ENCODE data around the gene TERB2. TPM values are rescaled to one million over a fixed set of nuclear protein-coding genes. Genes with fewer than 3 reads are reported as not detected.
"Not testable (repeated sequence)": the region's sequence is repeated elsewhere in the genome, so short reads cannot be mapped to it uniquely, and the experiment has no call there.

The TERB2 gene
- total and polyA plus RNA-seq, 9 donors: 1.8 TPM; not detected in 8

DNA sequence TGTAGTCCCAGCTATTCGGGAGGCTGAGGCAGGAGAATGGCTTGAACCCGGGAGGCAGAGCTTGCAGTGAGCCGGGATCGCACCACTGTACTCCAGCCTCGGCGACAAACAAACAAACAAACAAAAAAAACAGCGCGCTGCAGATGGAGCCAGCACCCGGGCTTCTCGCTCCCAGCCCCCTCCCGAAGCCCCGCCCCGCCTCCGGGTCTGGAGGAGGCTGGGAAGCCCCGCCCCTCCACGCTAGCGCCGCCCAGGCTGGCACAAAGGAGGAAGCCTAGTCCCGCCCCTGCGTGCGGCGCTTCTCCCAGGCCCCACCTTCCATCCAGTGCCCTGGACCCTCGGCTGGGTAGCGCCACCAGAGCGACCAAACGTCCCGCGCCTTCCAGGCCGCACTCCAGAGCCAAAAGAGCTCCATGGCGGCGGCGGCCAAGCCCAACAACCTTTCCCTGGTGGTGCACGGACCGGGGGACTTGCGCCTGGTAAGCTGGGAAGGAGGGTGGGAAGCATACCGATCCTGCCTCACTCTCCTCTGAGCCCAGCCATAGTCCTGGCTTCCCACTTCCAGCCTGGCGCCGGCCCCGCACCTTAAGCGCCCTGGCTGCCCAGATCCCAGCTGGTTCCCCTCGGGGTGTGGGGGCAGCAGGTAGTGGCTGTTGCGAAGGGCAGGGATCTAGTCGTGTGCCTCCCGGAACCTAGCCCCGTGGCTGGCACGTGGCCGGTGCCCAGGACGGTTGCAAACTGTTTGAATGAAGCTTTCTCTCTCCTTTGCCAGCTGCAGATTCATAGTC is 66.6 kb downstream of the TERB2 start, which contains the start of gene SORD:
Gene SORD, plus strand, starts transcription at position 325 of the 788 bp plus-strand sequence. Its CDS starts 89 bp downstream, at position 414.
- Histone ChIP-seq H3K9me3 (no peaks in the 10 kb centered on the region), H3K27me3 (no peaks in the 10 kb centered on the region), H3K27ac (peak within 1 kb of the TSS in 1 of 2 donors; percentile 51), H3K36me3 (no peaks in the 10 kb centered on the region), H3K4me1 (ENCODE audit: insufficient read depth) (peaks cover 4% of the 10 kb centered on the region), H3K4me3 (peak within 1 kb of the TSS; percentile 84)
- TF ChIP-seq POLR2A (IDR thresholded peaks at IDR 0.05) (no peak), EP300 (IDR thresholded peaks at IDR 0.05) (no peak)
- TF ChIP-seq, protein P1, sequence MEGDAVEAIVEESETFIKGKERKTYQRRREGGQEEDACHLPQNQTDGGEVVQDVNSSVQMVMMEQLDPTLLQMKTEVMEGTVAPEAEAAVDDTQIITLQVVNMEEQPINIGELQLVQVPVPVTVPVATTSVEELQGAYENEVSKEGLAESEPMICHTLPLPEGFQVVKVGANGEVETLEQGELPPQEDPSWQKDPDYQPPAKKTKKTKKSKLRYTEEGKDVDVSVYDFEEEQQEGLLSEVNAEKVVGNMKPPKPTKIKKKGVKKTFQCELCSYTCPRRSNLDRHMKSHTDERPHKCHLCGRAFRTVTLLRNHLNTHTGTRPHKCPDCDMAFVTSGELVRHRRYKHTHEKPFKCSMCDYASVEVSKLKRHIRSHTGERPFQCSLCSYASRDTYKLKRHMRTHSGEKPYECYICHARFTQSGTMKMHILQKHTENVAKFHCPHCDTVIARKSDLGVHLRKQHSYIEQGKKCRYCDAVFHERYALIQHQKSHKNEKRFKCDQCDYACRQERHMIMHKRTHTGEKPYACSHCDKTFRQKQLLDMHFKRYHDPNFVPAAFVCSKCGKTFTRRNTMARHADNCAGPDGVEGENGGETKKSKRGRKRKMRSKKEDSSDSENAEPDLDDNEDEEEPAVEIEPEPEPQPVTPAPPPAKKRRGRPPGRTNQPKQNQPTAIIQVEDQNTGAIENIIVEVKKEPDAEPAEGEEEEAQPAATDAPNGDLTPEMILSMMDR (IDR thresholded peaks at IDR 0.05): no peak
- peak; percentile 87 to 94 (median 92) for DNase-seq
- intact Hi-C loops (cut with DNase I): no loop called here
- WGBS, 3 donors: 1 to 3% (median 2%) methylated on average over 45 to 48 of the region's 48 CpGs

DNA sequence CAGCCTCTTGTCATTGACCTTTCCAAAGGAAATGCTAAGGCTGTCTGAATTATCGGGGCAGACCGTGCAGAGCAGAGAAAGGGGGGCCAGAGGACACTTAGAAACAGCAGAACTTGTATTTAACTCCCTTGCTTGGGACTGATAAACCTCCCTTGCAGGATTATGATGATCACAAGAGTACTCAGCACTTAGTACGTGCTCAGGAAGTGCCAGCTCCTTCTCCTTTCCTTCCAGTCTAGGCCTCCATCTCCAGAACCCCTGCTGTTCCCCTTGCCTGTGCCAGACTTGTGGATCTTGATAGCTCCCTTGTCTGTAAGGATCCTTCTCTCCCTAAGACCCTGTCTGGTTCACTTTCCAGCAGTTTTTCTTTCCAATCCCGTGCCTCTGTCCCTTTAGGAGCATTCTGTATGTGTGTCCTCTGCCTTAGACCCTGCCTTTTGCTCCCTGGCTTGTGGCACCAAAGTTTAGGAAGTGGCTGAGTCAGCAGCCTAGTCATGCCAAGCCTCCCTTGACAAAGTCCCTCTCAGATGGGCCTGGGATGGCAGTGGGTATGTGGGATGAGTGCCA is 67.3 kb downstream of the TERB2 start:
- H3K27ac ChIP-seq: peak overlapping the region in 1 of 2 donors; percentile 51
- 3 to 6% (median 3%) methylated on average over 4 of the region's 4 CpGs for WGBS, 3 donors

DNA sequence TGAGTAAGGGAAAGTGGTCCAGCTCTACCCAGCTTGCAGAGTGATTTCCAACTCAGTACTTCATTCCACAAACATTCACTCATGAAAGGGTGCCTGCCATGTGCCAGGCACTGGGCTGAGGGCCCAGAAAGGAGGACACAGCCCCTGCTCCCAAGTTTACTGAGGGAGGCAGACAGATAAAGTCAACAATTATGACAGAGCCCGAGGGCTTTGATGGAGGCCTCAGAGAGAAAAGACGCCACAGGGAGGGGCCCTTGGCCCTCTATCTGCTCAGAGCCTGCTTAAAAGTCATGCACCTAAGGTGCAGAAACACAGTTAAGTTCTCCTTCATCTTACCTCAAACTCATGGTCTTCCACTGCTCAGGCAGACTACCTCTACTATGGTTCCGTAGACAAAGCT is 68.2 kb downstream of the TERB2 start:
- H3K27ac ChIP-seq; DNase-seq; H3K36me3 ChIP-seq; intact Hi-C loops (cut with DNase I); H3K4me3 ChIP-seq; H3K27me3 ChIP-seq; H3K9me3 ChIP-seq; H3K4me1 ChIP-seq (ENCODE audit: insufficient read depth): not testable (repeated sequence)
- WGBS, 3 donors: 85 to 100% (median 92%) methylated on average over 3 of the region's 3 CpGs

More for the DNA sequence above, 67.3 kb downstream of the TERB2 start:
- intact Hi-C loops (cut with DNase I): no loop called here
- Histone ChIP-seq H3K27me3 (no peaks in the 10 kb centered on the region), H3K36me3 (no peaks in the 10 kb centered on the region), H3K4me3 (peak overlapping the region; percentile 84), H3K4me1 (ENCODE audit: insufficient read depth) (peaks cover 4% of the 10 kb centered on the region), H3K9me3 (no peaks in the 10 kb centered on the region)
- no peak for DNase-seq
- TF ChIP-seq EP300 (IDR thresholded peaks at IDR 0.05) (no peak), POLR2A (IDR thresholded peaks at IDR 0.05) (no peak)
- TF ChIP-seq, protein P1 (IDR thresholded peaks at IDR 0.05): no peak

GRCh38 chr15:45025627-45026026 is 69.1 kb downstream of the TERB2 start:
- WGBS, 3 donors: 87 to 99% (median 88%) methylated on average over 3 of the region's 3 CpGs
- intact Hi-C loops (cut with DNase I); DNase-seq; H3K27ac ChIP-seq; H3K9me3 ChIP-seq; H3K4me3 ChIP-seq; H3K36me3 ChIP-seq; H3K27me3 ChIP-seq; H3K4me1 ChIP-seq (ENCODE audit: insufficient read depth): not testable (repeated sequence)

GRCh38 chr15:45026651-45027190 is 70.2 kb downstream of the TERB2 start:
- no peak for DNase-seq

More at GRCh38 chr15:45026651-45027190, 70.2 kb downstream of the TERB2 start:
- no peaks in the 10 kb centered on the region for H3K27me3 ChIP-seq
- 56 to 85% (median 83%) methylated on average over 5 of the region's 5 CpGs for WGBS, 3 donors
- no peak overlapping the region for H3K4me3 ChIP-seq
- TF ChIP-seq, protein P1 (IDR thresholded peaks at IDR 0.05): no peak
- TF ChIP-seq POLR2A (IDR thresholded peaks at IDR 0.05) (no peak), EP300 (IDR thresholded peaks at IDR 0.05) (no peak)
- H3K36me3 ChIP-seq: no peaks in the 10 kb centered on the region
- peaks cover 4% of the 10 kb centered on the region for H3K4me1 ChIP-seq (ENCODE audit: insufficient read depth)
- H3K27ac ChIP-seq: no peak overlapping the region
- intact Hi-C loops (cut with DNase I): no loop called here
- no peaks in the 10 kb centered on the region for H3K9me3 ChIP-seq

All from ovary (tissue), 9 donors.